HuH-7.5 (cell line): ENCODE data around the gene NIPSNAP3A.

Experiments
- DNase-seq: peaks from one replicate; pipeline ENCODE4 v3.0.0; 2011; ENCODE audit warnings: low spot score

Gene NIPSNAP3A

DNA sequence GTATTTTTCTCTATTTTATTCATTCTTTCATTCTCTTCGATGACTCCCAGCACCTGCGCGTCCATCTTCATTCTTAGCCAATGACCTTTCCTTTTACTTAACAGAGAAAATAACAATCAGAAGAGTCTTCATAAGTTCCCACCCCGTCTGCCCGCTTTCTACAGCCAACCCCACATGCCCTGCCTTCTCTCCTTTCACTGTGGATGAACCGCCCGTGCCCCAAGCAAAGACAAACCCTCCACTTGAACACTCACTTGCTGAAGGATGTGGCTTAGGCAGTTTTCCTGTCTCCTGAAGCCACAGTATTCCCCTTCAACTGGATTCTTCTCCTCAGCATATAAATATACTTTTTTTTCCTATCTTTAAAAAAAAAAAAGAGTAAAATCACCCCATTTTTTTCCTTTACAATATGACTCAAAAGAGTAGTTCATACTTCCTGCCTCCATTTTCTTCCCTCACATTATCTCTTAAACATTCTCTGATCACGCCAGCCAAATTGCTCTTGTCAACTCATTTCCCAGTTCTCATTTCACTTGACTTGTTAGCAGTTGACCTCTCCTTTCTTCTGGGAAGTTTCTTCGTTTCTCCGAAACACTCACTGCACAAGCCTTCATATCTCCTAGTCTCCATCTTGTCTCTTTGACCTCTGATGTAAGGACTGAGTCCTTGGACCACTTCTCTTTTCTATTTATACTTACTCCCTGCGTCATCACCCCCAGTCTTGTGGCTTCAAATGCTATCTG lies 27.5 kb downstream of the NIPSNAP3A start:
- no peak for DNase-seq

DNA sequence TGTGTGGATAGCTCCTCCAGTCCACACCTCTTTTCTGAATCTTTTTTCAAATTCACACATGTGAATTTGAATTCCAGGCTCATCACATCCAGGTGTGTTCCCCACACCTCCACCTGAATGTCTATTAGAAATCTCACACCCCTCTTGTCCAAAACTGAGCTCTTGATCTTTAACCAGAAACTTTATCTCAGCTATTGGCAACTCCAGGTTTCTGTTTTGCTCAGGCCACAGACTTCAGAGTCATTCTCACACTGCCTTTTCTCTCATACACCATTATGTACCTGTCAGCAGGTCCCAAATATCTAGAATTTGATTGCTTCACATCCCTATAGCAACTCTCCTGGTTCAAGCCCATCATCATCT lies 28.1 kb downstream of the NIPSNAP3A start:
- DNase-seq = no peak

DNA sequence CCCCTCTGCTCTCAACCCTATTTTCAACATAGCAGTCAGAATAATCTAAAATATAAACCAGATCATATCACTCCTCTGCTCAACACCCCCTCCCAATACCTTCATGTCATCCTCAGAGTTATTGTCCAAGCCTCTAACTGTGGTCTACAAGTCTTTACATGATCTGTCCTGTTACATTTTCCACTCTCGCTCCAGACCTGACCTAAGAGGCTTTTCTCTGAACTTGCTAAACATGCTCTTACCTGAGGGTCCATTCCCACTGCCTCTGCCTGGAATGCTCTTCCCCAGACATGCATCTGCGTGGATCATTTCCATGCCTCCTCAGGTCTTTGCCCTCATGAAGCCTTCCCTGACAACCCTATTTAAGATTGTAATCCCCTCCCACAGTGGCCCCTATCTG lies 28.5 kb downstream of the NIPSNAP3A start:
- no peak for DNase-seq

DNA sequence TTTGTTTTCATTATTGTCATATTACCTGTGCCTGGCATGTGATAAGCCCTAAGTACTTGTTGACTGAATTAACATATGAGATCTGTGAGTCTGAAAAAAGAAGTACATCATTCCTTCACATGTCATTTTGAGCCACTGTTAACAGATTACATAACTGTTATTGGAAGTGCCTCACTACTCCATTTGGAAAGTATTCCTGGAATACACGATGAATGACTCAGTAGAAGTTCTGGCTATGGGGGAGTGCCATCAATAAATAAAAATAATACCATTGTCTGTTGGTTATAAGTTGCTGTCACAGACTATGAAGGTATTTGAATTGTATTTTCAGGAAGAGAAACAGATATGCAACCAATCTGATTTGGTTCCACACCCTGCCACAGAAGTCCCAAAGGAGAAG lies 29.3 kb downstream of the NIPSNAP3A start:
- DNase-seq = no peak

- no peak for DNase-seq
Measured at GRCh38 chr9:104778802-104779201, 31.3 kb downstream of the NIPSNAP3A start.

DNA sequence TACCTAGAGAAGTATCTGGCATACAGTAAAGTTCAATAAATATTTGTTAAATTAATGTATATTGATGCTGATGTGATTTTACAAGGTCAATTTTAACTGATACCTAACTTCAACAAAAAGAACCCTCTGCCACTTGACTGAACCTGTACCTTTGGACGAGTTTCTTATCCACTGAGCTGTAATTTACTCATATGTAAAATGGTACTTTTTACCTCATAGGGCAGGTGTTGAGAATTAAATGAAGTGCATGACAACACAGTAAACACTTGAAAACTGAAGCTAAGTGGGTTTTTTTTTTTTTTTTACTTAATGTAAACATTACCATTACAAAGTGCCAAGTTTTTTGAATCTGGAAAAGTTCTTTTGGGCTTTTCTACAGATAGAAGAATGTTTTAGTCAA lies 31.9 kb downstream of the NIPSNAP3A start:
- DNase-seq = no peak

DNA sequence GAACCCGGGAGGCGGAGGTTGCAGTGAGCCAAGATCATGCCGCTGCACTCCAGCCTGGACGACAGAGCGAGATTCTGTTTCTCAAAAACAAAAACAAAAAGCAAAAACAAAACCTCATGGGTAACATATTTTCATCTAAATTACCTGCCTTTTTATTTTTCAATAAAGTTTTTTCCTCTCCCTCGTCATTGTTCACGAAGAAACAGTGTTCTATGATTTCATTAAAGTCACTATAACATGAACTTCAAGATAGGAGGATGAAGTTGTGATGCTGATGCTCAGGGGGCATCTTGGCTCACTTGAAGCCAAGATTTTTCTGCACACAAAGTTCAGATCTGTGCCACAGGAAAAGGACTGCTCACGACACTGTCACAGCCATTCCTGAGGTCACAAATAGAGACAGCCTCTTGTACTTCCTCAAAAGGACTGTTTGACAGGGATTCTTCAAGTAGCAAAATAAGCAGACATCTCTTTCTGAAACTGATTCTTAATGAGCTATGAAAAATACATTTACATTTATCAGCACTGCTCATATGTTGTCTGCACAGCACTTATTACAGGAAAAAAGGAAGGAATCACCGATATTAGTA lies 32.6 kb downstream of the NIPSNAP3A start:
- DNase-seq = no peak

DNA sequence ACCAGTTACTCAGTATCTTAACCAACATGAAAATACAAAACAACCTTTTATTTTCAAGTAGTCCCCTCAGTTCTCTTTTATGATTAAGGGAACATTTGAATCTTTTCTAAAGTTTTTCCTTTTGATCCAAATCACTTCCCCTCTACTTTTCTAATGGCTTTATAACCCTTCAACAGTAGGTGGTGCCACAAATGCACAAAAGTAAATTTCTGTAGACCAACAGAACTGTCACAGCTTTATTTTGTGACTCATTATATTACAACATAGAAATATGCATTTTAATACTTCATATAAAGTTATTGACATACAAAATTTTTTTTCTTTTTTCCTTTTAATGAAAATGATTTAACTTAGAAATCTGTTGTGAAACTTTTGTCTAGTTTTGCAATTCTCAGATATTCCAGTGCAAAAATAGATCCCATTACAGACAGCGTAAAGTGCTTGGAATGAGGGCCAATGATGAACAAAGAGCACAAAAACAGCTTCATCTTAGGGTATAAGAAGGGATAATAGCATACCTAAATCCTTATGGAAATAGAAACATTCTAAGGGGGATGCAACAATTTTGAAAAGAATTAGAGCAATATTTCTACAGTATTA lies 33.4 kb downstream of the NIPSNAP3A start:
- DNase-seq = no peak

DNA sequence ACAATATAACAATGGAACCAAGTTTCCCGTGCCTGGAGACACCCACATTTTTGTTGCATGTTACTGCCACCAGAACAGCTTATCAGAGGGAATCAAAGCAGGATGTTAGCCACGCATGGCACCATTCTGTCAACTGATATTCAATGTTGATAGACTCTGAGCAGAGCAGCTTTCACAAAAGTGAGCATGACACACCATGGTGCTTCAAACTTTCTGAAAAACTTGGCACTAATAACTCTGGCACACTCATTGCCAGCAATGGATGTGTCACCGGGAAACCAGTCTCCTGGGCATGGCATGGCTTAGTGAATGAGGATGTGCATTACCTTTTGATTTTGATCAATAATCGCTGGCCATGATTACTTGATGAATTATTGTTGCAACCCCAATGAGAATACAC lies 36.1 kb downstream of the NIPSNAP3A start:
- DNase-seq = no peak

DNA sequence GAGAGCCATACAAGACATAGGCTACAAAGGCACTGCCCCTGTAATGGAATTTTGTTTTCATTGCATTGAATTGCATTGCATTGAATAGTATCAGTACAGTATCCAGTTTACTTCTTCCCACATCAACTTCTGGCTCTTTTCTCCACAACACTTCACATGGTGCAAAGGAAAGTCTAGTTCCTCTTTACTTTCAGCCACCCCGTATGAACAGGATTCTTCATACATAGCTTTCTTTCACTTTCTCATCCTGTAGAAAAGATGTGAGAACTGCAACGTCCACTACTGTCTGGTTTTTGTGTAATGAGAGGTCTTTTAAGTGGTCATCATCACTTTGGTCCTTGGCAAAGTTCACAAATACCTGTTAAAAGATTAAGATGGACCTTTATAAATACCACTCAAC lies 36.6 kb downstream of the NIPSNAP3A start:
- no peak for DNase-seq

DNA sequence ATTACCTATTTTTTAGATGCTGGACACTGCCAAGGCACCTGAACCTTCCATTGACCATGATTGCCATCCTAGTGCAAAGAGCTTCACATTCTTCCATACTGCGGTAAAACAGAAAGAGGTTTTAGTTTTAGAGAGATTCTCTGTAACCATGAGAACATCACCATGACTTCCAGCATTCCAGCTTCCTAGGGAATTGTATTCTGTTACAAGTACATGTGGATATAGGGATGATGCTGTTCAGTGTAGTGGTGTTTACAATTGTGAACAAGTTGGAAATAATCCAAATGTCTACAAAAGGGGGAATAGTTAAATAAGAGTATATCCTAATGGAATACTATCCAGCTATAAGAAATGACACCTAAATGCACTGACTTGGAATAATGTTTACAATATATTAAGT lies 38.8 kb downstream of the NIPSNAP3A start:
- no peak for DNase-seq

GRCh38 chr9:104787306-104788015 lies 40.0 kb downstream of the NIPSNAP3A start:
- DNase-seq = no peak

DNA sequence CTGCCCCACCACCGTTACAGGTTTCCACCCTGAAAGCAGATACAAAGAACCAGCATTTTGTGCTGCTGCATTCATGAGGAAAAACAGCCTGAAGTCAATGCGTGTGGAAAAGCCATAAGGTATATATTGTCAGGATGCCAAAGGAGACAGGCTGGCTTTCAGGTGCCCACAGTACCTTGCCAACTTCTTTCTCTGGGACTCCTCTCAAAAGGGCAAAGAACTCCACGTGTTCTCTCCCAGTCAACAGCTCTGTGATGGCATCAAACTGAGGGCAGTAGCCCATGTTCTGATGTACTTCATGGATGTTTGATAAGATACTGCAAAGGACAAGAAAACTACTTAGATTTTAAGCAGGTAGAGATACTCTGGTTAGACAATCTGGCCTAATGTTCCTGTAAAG lies 40.8 kb downstream of the NIPSNAP3A start:
- no peak for DNase-seq

DNA sequence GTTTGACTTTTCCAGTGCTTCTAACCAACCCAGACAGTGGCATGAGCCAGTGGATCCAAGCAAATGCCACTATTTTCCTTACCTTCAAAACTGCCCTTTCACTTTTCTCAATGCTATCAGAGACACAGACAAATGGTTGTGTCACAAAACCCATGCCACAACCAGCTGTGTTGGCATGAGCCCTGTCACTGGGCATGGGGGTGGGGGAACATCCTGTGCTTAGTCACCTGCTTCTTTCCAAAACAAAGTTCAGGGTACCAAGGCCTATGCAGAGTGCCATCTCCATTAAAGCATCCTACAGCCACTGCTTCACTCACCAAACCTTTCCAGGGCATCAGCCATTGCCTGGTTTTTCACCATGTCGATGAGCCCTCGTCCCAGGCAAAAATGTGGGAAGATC lies 46.6 kb downstream of the NIPSNAP3A start:
- DNase-seq = no peak

DNA sequence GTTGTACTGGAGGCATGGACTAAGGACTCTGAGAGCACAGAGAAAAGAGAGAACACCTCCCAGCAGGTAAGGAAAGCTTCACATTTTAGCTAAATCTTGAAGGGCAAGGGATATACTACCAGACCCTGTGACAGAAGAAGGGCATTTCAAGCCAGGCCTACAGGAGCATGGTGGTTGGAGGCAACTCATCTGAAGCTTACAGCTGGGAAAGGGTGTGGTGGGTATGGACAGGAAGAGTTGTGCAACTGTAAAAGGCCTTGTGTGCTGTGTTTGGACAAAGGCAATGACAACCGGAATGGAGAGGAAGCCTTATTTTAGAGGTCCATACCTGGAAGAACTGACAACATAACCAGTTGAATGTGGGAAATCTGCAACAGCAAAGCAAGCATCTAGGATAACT lies 47.6 kb downstream of the NIPSNAP3A start:
- no peak for DNase-seq

DNA sequence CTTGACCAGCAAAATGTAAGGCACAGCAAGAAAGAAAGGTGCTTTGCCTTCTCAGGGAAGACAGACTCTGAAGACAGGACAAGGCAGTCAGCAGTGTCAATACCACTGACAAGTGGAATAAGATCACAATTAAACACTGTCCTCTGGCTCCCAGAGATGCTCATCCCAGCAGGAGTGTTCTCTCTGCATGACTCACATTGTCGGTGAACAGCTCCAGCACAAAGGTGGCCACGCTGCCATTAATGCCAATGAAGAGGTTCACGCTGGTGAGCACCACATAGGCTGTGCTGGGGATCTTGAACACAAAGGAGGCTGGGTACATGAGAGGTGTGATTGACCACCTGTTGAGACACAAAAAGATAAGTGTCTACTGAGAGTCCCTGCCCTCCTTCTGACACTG lies 48.4 kb downstream of the NIPSNAP3A start:
- DNase-seq = no peak

DNA sequence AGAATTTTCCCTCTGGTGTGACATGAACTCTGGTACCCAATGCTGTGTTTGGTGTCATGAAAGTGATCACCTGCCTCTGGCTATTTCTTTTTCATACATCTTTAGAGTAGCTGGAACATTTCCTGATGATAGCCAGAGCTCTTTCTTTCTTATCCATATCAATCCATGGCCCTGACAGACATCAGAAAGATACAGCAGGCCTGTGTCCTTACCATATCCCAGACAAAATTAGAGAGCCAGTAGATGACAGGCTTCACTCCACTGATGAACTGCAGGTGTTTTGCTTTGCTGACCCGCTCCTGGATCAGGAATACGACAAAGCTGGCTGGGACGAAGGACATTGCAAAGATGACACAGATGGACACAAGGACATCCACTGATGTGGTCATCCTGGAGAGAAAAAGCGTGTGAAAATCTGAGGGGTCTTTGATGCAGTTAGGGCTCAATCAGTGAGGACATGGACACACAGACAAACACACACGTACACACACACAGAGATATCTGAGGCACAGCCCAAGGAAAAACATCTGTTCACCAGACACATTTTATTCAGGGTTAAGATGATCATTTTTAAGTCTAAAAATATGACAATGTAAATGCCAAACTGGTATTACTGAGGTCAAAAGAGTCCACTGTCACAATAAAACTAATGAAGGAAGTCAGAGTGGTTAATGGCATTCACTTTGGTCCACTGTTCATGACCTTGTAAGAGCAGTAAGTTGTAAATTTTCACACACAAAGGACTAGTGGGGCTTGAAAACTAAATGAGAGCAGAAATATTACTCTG lies 50.9 kb downstream of the NIPSNAP3A start:
- no peak for DNase-seq

DNA sequence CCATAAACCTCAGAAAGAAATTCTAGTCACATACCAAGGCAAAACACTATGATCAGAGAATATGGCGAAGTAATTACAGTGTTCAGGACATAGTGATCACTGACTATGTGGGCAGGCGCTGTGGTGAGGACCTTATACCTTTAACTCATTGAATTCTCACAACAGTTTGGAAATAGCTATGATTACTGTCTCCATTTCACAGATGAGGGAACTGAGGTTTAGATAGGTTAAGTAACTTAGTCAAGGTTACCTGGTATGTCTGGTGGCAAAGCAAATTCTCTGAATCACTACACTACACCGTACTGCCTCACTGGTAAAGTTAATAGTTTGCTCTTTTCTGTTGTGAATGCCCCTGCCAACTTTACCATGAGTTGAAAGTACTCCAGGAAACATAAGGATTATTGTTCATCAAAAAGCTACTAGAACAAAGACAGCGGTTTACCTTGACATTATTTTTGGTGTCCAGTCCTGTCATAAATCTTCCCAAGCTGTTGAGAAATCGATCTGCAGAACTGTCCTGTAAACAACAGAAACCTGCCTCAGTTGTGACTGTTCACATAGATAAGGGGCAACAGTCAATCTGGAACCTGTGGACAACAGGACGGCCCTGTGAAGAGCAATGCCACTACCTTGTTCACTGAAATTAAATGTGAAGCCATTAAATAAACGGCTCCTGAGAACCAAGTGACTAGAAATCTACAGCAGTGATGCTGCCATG lies 52.7 kb downstream of the NIPSNAP3A start:
- no peak for DNase-seq

- DNase-seq = no peak
Measured at GRCh38 chr9:104802110-104802509, 54.6 kb downstream of the NIPSNAP3A start.

- no peak for DNase-seq
Measured at GRCh38 chr9:104802906-104803305, 55.4 kb downstream of the NIPSNAP3A start.

DNA sequence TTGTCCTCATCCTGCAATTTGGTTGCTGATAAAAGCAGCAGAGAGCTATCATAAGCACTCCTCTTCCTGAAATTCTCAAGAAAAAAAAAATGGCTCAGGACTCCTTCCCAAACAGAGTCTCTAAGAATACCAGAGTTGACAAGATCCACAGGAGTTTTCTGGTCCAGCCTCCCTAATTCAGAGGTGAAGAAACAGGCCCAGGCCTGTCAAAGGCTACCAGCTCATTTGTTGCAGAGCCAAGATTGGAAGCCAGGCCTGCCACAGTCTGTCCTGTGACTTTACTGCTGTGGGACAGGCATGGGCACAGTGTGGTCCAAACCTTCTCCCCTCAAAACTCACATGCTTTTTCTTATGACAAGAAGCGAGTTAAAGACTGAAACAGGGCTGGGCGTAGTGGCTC lies 58.0 kb downstream of the NIPSNAP3A start:
- no peak for DNase-seq
